Glutamatergic neuron (in vitro differentiated cells): ENCODE data around the gene ABCG4. TPM values are rescaled to one million over a fixed set of nuclear protein-coding genes. Genes with fewer than 3 reads are reported as not detected.
"Not testable (repeated sequence)": the region's sequence is repeated elsewhere in the genome, so short reads cannot be mapped to it uniquely, and the experiment has no call there.

Experiments
- DNase-seq: peaks from one replicate; pipeline ENCODE4 v3.0.0; 2022
- H3K27ac Mint-ChIP-seq: one replicate; pipeline ENCODE4 v1.8.0; 2020; ENCODE audit warnings: mild to moderate bottlenecking, mixed read lengths, inconsistent platforms; ENCODE audit not compliant: unreplicated experiment
- H3K27me3 Mint-ChIP-seq: one replicate; pipeline ENCODE4 v1.8.0; 2020; ENCODE audit warnings: mild to moderate bottlenecking, moderate library complexity, mixed read lengths, inconsistent platforms; ENCODE audit not compliant: unreplicated experiment
- H3K36me3 Mint-ChIP-seq: one replicate; pipeline ENCODE4 v1.8.0; 2020; ENCODE audit warnings: mild to moderate bottlenecking, mixed read lengths, inconsistent platforms; ENCODE audit not compliant: unreplicated experiment
- H3K4me1 Mint-ChIP-seq: one replicate; pipeline ENCODE4 v1.8.0; 2020; ENCODE audit warnings: mild to moderate bottlenecking, low read depth, mixed read lengths, inconsistent platforms; ENCODE audit not compliant: unreplicated experiment
- H3K4me3 Mint-ChIP-seq: one replicate; pipeline ENCODE4 v1.8.0; 2020; ENCODE audit warnings: mild to moderate bottlenecking, mixed read lengths, inconsistent platforms; ENCODE audit not compliant: unreplicated experiment
- H3K9me3 Mint-ChIP-seq: one replicate; pipeline ENCODE4 v1.8.0; 2020; ENCODE audit warnings: mild to moderate bottlenecking, moderate library complexity, mixed read lengths, inconsistent platforms; ENCODE audit not compliant: unreplicated experiment
- CTCF ChIP-seq: fragments of 200-600 bp; sonication (generic); IDR thresholded peaks from one replicate; pipeline ENCODE4 v1.5.0; 2021; ENCODE audit not compliant: partially characterized antibody, unreplicated experiment
- total RNA-seq: library from RNA; stranded (reverse); fragmentation: NEBNext Ultra II Directional; extraction: Animal tissue kit (Norgen Biotek cat#: 25700); gene quantifications from one replicate; pipeline ENCODE4 v1.2.1, GENCODE V29; 2021; ENCODE audit not compliant: unreplicated experiment

ABCG4 gene
- total RNA-seq, 1 donor from 2014 or later, result 2.4 TPM

GRCh38 chr11:119101759-119102423 is 47.0 kb upstream of the ABCG4 start, which contains the start of gene DPAGT1:
TSS of gene DPAGT1 (minus strand) at chr11:119101853. CDS start at chr11:119101655, 198 bp downstream.
- peak; percentile 83 for DNase-seq
- Mint-ChIP-seq H3K4me3 (peak within 1 kb of the TSS; percentile 91), H3K27me3 (peaks cover 7% of the 10 kb centered on the region), H3K9me3 (peaks cover 14% of the 10 kb centered on the region), H3K36me3 (no peaks in the 10 kb centered on the region), H3K27ac (peak within 1 kb of the TSS; percentile 99), H3K4me1 (peaks cover 29% of the 10 kb centered on the region)
- no peak for TF ChIP-seq CTCF

- peaks cover 30% of the 10 kb centered on the region for H3K4me1 Mint-ChIP-seq
These were observed 45.6 kb upstream of the ABCG4 start for GRCh38 chr11:119103161-119103664.

GRCh38 chr11:119103793-119104192 is 45.1 kb upstream of the ABCG4 start:
- H3K4me3 Mint-ChIP-seq, result peak overlapping the region; percentile 91
- peak overlapping the region; percentile 95 for H3K27ac Mint-ChIP-seq
- peaks cover 35% of the 10 kb centered on the region for H3K4me1 Mint-ChIP-seq

More at GRCh38 chr11:119103161-119103664, 45.6 kb upstream of the ABCG4 start:
- Mint-ChIP-seq H3K4me3 (peak overlapping the region; percentile 91), H3K27ac (peak overlapping the region; percentile 95), H3K9me3 (peaks cover 14% of the 10 kb centered on the region)
- not testable (repeated sequence) for H3K27me3 Mint-ChIP-seq, DNase-seq, H3K36me3 Mint-ChIP-seq

DNA sequence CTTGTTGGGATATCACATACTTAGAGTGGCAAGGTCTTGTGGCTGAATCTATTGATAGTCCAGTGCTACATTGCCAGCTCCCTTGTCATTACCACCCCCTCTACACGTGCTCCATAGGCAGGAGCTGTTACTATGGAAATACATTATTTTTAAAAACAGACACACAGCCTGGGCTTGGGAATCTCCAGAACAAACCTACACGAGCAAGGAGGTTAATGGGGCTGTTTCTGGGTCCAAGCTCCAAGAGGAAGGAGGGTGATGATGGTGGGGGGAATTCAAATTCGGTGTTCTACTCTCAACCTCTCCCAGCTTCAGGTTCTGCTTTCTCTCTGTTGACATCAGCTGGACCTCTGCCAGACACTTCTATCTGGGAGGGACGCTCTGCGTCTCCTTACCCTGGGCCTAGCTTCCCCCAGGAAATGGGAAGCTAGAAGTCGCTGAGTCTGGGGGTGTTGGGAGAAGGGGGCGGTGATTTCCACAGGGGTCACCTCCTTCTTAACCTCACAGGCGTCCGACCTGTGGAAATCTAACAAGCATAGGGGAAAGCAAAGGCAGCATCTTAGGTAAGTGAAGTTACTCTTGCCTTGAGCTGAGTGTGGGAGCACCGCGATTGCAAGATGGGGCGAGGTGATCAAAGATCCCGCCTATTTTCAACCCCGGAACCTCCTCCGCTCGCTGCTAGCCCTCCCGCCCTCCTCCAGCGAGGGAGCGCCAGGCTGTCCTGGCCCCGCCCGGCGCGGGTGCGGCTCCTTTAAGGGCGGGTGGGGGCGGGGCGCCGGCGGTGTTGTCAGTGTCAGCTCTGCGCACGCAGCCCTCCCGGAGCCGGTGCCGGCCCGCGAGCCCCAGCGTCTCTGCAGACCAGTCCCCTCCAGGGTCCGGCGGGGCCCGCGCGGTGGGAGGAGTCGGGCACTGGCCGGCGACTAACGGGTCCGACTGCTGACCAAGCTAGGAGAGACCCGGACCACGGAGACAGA is 42.0 kb upstream of the ABCG4 start, which contains the start of gene C2CD2L:
Gene C2CD2L, plus strand, starts transcription at position 781 of the 974 bp plus-strand sequence. CDS start 398 bp downstream, outside the sequence.
- no peak for TF ChIP-seq CTCF
- Mint-ChIP-seq H3K27ac (peak within 1 kb of the TSS; percentile 76), H3K36me3 (peaks cover 10% of the 10 kb centered on the region), H3K4me1 (peaks cover 29% of the 10 kb centered on the region), H3K9me3 (peaks cover 8% of the 10 kb centered on the region), H3K27me3 (peaks cover 12% of the 10 kb centered on the region), H3K4me3 (peak within 1 kb of the TSS; percentile 92)
- peak; percentile 86 for DNase-seq

More at GRCh38 chr11:119103793-119104192, 45.1 kb upstream of the ABCG4 start:
- H3K36me3 Mint-ChIP-seq, result no peaks in the 10 kb centered on the region
- peaks cover 14% of the 10 kb centered on the region for H3K9me3 Mint-ChIP-seq
- TF ChIP-seq CTCF, result no peak
- DNase-seq, result peak; percentile 41
- peaks cover 12% of the 10 kb centered on the region for H3K27me3 Mint-ChIP-seq

DNA sequence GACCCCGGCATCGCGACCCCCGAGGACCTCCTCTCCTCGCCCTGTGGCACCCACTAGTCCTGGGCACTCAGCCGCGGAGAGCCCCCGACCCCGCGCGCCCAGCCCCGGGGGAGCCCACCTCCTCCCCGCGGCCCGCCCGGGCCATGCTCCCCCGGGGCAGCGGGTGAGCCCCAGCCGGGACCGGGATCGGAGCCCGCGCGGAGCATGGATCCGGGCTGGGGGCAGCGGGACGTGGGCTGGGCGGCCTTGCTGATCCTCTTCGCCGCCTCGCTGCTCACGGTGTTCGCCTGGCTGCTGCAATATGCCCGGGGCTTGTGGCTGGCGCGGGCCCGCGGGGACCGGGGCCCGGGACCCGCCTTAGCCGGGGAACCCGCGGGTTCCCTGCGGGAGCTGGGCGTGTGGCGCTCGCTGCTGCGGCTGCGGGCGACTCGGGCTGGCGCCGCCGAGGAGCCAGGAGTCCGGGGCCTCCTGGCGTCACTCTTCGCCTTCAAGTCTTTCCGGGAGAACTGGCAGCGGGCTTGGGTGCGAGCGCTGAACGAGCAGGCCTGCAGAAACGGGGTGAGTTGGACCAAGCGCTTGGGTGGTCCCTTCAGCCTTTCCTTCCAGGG is 41.2 kb upstream of the ABCG4 start:
- H3K27me3 Mint-ChIP-seq, result peaks cover 7% of the 10 kb centered on the region
- peaks cover 12% of the 10 kb centered on the region for H3K36me3 Mint-ChIP-seq
- peaks cover 2% of the 10 kb centered on the region for H3K9me3 Mint-ChIP-seq
- peak; percentile 44 for DNase-seq
- peak overlapping the region; percentile 92 for H3K4me3 Mint-ChIP-seq
- peaks cover 28% of the 10 kb centered on the region for H3K4me1 Mint-ChIP-seq
- no peak overlapping the region for H3K27ac Mint-ChIP-seq
- TF ChIP-seq CTCF, result no peak
